ENCODE results near the gene AP2S1.

DNA sequence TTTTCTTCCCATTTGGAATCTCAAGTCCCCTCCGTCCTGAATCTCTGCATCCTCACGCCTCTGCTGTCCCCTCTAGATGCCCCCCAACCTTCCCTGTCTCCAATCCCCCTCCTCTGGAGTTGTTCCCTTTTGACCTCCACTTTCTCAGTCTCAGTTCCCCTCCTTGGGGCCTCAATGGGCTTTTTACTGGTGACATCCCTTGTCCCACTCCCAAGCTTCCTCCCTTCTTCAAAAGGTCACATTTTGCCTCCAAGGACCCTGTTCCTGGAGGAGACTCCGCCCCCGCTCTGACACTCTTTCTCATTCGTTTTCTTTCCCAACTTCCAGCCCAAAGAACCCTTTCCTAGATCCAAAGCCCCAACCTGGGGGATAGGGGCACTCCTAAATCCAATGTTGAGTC lies 1.0 kb downstream of the AP2S1 start:
- TF ChIP-seq SPI1 (IDR thresholded peaks at IDR 0.05; ENCODE audit: borderline replicate concordance, low read depth), result no peak
- TF ChIP-seq, protein P1, sequence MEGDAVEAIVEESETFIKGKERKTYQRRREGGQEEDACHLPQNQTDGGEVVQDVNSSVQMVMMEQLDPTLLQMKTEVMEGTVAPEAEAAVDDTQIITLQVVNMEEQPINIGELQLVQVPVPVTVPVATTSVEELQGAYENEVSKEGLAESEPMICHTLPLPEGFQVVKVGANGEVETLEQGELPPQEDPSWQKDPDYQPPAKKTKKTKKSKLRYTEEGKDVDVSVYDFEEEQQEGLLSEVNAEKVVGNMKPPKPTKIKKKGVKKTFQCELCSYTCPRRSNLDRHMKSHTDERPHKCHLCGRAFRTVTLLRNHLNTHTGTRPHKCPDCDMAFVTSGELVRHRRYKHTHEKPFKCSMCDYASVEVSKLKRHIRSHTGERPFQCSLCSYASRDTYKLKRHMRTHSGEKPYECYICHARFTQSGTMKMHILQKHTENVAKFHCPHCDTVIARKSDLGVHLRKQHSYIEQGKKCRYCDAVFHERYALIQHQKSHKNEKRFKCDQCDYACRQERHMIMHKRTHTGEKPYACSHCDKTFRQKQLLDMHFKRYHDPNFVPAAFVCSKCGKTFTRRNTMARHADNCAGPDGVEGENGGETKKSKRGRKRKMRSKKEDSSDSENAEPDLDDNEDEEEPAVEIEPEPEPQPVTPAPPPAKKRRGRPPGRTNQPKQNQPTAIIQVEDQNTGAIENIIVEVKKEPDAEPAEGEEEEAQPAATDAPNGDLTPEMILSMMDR (IDR thresholded peaks at IDR 0.05; ENCODE audit: insufficient read depth, low read length), result no peak
- TF ChIP-seq GABPA (IDR thresholded peaks at IDR 0.05; ENCODE audit: low read depth), result no peak

Data from HL-60 (cell line).